Calu3 (cell line): ENCODE measurements around the gene SYCP1. TPM values are rescaled to one million over a fixed set of nuclear protein-coding genes. Genes with fewer than 3 reads are reported as not detected.

Experiments
- BruUV-seq: library from RNA; stranded (reverse); fragments of 400-500 nt; replicated peaks from 2 replicates; lab custom pipeline; 2021; lab: Mats Ljungman, UMichigan
- CTCF ChIA-PET: fragments of 300-600 bp; sonication (Branson Sonifier 250); formaldehyde crosslinking; loops from one replicate; lab custom pipeline; 2022; ENCODE audit warnings: antibody characterized with exemption; lab: Charles Lee
- DNase-seq: peaks from one replicate; pipeline ENCODE4 v3.0.0; 2022
- H3K27ac Mint-ChIP-seq: one replicate; pipeline ENCODE4 v1.8.0; 2022; ENCODE audit warnings: mixed read lengths; ENCODE audit not compliant: unreplicated experiment
- H3K27me3 Mint-ChIP-seq: one replicate; pipeline ENCODE4 v1.8.0; 2022; ENCODE audit warnings: mixed read lengths; ENCODE audit not compliant: unreplicated experiment
- H3K36me3 Mint-ChIP-seq: one replicate; pipeline ENCODE4 v1.8.0; 2022; ENCODE audit warnings: mild to moderate bottlenecking, moderate library complexity, mixed read lengths; ENCODE audit not compliant: insufficient read depth, unreplicated experiment
- H3K4me1 Mint-ChIP-seq: one replicate; pipeline ENCODE4 v1.8.0; 2022; ENCODE audit warnings: mild to moderate bottlenecking, low read depth, mixed read lengths; ENCODE audit not compliant: unreplicated experiment
- H3K4me3 Mint-ChIP-seq: one replicate; pipeline ENCODE4 v1.8.0; 2022; ENCODE audit warnings: mild to moderate bottlenecking, low read depth, moderate library complexity, mixed read lengths; ENCODE audit not compliant: unreplicated experiment
- H3K9me3 Mint-ChIP-seq: one replicate; pipeline ENCODE4 v1.8.0; 2022; ENCODE audit warnings: low read depth, mixed read lengths; ENCODE audit not compliant: unreplicated experiment
- intact Hi-C: fragments of 100-400 bp; cut with micrococcal nuclease; formaldehyde crosslinking; loops from one replicate; pipeline ENCODE4 v1.10.0; 2022; ENCODE audit not compliant: unreplicated experiment
- total RNA-seq: library from RNA; stranded (reverse); gene quantifications from 2 replicates; pipeline ENCODE4 v1.2.3, GENCODE V29; 2022
- TF ChIP-seq, protein P1 (sequence below): fragments of 200-600 bp; IDR thresholded peaks from one replicate; pipeline ENCODE4 v1.8.0; 2022; ENCODE audit warnings: antibody characterized with exemption; ENCODE audit not compliant: unreplicated experiment

SYCP1 gene
- total RNA-seq, 1 experiment from 2014 or later = not detected

DNA sequence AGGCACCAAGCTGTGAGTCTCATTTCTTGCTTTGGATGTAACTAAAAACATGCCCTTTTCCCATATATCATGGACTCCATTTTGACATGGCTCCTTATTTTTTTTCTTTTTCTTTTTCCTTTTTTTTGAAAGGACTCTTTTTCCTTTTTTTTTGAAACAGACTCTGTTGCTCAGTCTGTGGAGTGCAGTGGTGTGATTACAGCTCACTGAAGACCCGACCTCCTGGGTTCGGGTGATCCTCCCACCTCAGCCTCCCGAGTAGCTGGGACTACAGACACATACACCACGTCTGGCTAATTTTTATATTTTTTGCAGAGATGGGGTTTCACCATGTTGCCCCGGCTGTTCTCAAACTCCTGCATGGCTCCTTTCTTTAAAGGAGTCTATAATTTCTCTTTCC, 10.4 kb upstream of the SYCP1 start:
- no peak overlapping the region for H3K4me3 Mint-ChIP-seq
- BruUV-seq = no TSS peak
- H3K4me1 Mint-ChIP-seq = no peaks in the 10 kb centered on the region
- DNase-seq = no peak
- no peaks in the 10 kb centered on the region for H3K9me3 Mint-ChIP-seq
- TF ChIP-seq, protein P1, sequence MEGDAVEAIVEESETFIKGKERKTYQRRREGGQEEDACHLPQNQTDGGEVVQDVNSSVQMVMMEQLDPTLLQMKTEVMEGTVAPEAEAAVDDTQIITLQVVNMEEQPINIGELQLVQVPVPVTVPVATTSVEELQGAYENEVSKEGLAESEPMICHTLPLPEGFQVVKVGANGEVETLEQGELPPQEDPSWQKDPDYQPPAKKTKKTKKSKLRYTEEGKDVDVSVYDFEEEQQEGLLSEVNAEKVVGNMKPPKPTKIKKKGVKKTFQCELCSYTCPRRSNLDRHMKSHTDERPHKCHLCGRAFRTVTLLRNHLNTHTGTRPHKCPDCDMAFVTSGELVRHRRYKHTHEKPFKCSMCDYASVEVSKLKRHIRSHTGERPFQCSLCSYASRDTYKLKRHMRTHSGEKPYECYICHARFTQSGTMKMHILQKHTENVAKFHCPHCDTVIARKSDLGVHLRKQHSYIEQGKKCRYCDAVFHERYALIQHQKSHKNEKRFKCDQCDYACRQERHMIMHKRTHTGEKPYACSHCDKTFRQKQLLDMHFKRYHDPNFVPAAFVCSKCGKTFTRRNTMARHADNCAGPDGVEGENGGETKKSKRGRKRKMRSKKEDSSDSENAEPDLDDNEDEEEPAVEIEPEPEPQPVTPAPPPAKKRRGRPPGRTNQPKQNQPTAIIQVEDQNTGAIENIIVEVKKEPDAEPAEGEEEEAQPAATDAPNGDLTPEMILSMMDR = no peak
- intact Hi-C loops = no loop called here
- H3K27ac Mint-ChIP-seq = no peak overlapping the region
- no peaks in the 10 kb centered on the region for H3K36me3 Mint-ChIP-seq
- H3K27me3 Mint-ChIP-seq = peaks cover 16% of the 10 kb centered on the region
- CTCF ChIA-PET = no interaction called here

DNA sequence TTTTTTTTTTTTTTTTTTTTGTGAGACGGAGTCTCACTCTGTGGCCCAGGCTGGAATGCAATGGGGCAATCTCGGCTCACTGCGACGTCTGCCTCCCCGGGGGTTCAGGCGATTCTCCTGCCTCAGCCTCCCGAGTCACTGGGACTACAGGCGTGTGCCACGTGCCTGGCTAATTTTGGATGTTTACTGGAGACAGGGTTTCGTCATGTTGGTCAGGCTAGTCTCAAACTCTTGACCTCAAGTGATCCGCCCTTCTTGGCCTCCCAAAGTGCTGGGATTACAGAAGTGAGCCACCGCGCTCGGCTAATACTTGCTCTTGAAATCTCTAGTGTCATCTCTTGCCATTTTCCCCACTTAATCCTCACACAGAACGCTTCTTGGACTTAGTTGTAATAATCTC, 1.1 kb upstream of the SYCP1 start:
- TF ChIP-seq, protein P1 = no peak
- H3K27me3 Mint-ChIP-seq = peaks cover 9% of the 10 kb centered on the region
- intact Hi-C loops = no loop called here
- no peak overlapping the region for H3K4me3 Mint-ChIP-seq
- BruUV-seq = no TSS peak
- CTCF ChIA-PET = interaction anchor here (0.7 kb wide), 1 partner anchor 105 kb away, joined by 13 read pairs; no protein-coding TSS in a partner anchor
- H3K4me1 Mint-ChIP-seq = no peaks in the 10 kb centered on the region
- no peak for DNase-seq
- H3K27ac Mint-ChIP-seq = no peak overlapping the region
- peaks cover 2% of the 10 kb centered on the region for H3K9me3 Mint-ChIP-seq
- peaks cover 3% of the 10 kb centered on the region for H3K36me3 Mint-ChIP-seq

DNA sequence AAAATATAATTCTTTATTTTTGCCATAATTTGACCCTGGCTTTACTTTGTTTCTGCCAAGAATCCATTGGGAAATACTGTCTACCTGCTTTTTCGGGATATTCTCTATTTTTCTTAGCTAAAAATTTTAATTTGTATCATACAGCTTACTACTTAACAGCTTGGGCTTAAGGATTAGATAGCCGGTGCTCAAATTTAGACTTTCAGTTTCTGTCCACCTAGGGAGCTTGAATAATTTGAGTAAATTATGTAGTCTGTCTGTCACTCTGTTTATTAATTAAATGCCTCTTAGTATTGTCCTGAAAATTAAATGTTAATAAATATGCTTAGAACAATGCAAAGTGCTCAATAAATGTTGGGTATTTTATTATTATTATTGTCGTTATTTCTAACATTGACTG, 6.7 kb downstream of the SYCP1 start:
- DNase-seq = no peak
- CTCF ChIA-PET = interaction anchor here (0.7 kb wide), 4 partner anchors 41 to 299 kb away, joined by 3 to 6 read pairs (median 4); no protein-coding TSS in a partner anchor
- H3K9me3 Mint-ChIP-seq = no peaks in the 10 kb centered on the region
- intact Hi-C loops = no loop called here
- no peak overlapping the region for H3K4me3 Mint-ChIP-seq
- TF ChIP-seq, protein P1 = no peak
- no peaks in the 10 kb centered on the region for H3K27me3 Mint-ChIP-seq
- no peaks in the 10 kb centered on the region for H3K36me3 Mint-ChIP-seq
- H3K4me1 Mint-ChIP-seq = no peaks in the 10 kb centered on the region
- no peak overlapping the region for H3K27ac Mint-ChIP-seq
- no TSS peak for BruUV-seq

DNA sequence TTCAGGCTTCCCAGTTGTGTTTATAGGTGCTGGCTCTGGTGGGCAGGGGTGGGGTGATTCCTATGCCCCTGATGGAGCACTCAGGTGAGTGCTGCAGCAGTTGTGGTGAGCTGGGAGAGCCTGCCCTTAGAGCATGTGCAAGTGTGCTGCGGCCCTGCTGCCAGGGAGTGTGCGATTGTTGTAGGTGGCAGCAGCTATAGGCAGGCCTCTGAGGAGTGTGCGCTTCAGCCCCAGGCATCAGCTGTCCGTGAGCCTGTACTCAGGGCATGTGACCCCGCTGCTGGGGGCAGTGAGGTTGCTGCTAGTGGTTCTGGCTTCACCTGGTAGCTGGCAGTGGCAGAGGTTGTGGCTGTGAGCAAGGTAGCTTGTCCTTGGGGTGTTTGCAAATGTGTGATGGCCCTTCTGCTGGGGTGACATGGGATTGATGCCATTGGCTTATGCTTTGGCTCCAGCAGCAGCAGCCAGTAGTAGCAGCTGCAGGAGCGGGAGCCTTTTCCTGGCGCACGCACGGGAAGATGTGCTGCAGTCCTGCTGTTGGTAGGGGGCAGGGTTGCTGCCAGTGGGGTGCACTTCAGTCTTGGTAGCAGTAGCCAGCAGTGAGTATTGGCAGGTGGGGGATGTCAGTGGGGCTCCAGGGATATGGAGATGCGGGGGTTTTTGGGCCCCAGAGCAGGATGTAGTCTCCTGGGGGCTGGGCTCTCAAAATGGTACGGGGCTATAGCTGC, 37.7 kb downstream of the SYCP1 start:
- Mint-ChIP-seq H3K27me3 (peaks cover 31% of the 10 kb centered on the region), H3K4me1 (no peaks in the 10 kb centered on the region), H3K4me3 (no peak overlapping the region), H3K36me3 (no peaks in the 10 kb centered on the region), H3K27ac (no peak overlapping the region), H3K9me3 (no peaks in the 10 kb centered on the region)
- no TSS peak for BruUV-seq
- intact Hi-C loops = no loop called here
- TF ChIP-seq, protein P1 = no peak
- no peak for DNase-seq
- CTCF ChIA-PET = no interaction called here
